ENCODE measurements around the gene APOA5.

- TF ChIP-seq CTCF (IDR thresholded peaks at IDR 0.05; ENCODE audit: insufficient read depth, low read length, poor library complexity, severe bottlenecking), result no peak
- TF ChIP-seq EZH2phosphoT487 (conservative IDR thresholded peaks at IDR 0.05; ENCODE audit: low read length), result no peak
These were observed 6.1 kb upstream of the APOA5 start for GRCh38 chr11:116797816-116798215.
